ENCODE results near the gene ACOXL. TPM values are rescaled to one million over a fixed set of nuclear protein-coding genes. Genes with fewer than 3 reads are reported as not detected.

Gene ACOXL
- total and polyA plus RNA-seq, 2 experiments from 2014 or later, result not detected

DNA sequence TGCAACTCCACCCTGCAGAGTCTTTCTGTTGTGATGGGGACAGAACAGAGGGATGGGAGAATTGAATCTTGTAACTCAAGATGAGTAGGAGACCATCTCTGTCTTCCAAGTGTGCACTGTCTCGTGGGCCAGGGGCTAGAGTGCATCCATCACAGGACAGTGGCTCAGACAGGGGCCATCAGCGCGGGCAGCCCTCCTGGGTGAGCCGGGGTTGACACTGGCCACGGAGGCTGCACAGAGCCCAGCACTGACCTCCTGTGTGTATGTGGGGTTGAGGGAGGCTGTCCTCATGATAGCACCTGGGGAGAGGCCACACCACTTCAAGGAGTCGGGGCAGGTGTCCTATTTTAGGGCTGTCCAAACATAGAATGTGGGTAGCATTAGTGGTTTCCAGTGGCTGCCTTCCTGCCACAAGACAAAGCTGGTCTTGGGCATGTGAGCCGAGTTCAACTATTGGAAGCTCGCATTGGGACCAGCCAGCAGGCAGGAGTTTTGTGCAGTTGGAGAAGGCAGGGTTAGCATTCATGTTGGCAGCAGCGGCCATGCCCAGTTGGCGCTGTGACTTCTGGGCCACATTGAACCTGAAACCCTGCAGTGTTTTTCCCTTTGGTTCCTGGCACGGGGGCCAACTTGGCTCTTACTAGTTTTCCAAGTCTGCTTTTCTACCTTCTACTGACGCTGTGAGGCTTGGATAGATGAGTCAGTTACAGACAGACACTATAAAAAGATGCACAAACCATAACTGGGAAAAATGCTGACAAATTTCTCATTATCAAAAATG lies 45.3 kb downstream of the ACOXL start:
- in situ Hi-C loops (cut with MboI), result no loop called here
- H4K20me1 ChIP-seq (ENCODE audit: insufficient read depth), result no peaks in the 10 kb centered on the region
- H3K27me3 ChIP-seq (replicated peaks; ENCODE audit: insufficient read depth), result peaks cover 74% of the 10 kb centered on the region

DNA sequence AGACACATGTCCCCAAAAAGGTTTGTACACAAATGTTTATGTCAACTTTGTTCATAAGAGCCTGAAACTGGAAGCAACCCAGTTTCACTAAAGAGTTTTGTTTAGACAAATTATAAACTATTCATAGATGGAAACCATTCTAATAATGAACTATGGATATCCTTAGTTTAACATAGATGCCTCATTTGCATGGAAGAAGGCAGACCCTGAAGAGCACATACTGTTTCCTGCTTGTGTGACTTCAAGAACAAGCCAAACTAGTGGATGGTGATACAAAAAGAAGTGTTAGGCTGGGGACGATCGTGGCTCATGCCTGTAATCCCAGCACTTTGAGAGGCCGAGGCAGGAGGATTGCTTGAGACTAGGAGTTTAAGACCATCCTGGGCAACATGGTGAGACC lies 48.1 kb downstream of the ACOXL start:
- no peak for TF ChIP-seq EZH2 (IDR thresholded peaks at IDR 0.05; ENCODE audit: insufficient read depth, poor library complexity, severe bottlenecking)
- TF ChIP-seq EZH2phosphoT487 (IDR thresholded peaks at IDR 0.05; ENCODE audit: insufficient read depth, low read depth), result no peak
- peaks cover 50% of the 10 kb centered on the region for H3K27me3 ChIP-seq (replicated peaks; ENCODE audit: insufficient read depth)
- H3K27ac ChIP-seq, result no peak overlapping the region
- no peaks in the 10 kb centered on the region for H3K36me3 ChIP-seq (ENCODE audit: low read depth)
- H3K4me3 ChIP-seq, result no peak overlapping the region
- H3K9me3 ChIP-seq (ENCODE audit: low read depth), result no peaks in the 10 kb centered on the region
- 52 to 61% methylated on average over 3 of the region's 3 CpGs for whole genome bisulfite sequencing, 2 experiments (ENCODE audit: low coverage in 1 of 2, low lambda C conversion rate in 2 of 2, missing lambda C conversion rate in 2 of 2)
- no peaks in the 10 kb centered on the region for H3K79me2 ChIP-seq (ENCODE audit: insufficient read depth)
- in situ Hi-C loops (cut with MboI), result no loop called here
- DNase-seq, result no peak
- H3K9ac ChIP-seq, result no peak overlapping the region
- H3K9me2 ChIP-seq (ENCODE audit: insufficient read depth), result no peaks in the 10 kb centered on the region
- H3K4me1 ChIP-seq (ENCODE audit: insufficient read depth), result no peaks in the 10 kb centered on the region
- H2AFZ ChIP-seq, result no peak overlapping the region
- H4K20me1 ChIP-seq (ENCODE audit: insufficient read depth), result no peaks in the 10 kb centered on the region
- H3K4me2 ChIP-seq (ENCODE audit: unreplicated experiment), result no peak overlapping the region
- no peaks in the 10 kb centered on the region for H3F3A ChIP-seq (ENCODE audit: insufficient read depth)

More for the DNA sequence above, 45.3 kb downstream of the ACOXL start:
- 33 to 34% methylated on average over 12 of the region's 12 CpGs for WGBS, 2 experiments (ENCODE audit: low coverage in 1 of 2, low lambda C conversion rate in 2 of 2, missing lambda C conversion rate in 2 of 2)
- no peaks in the 10 kb centered on the region for H3K79me2 ChIP-seq (ENCODE audit: insufficient read depth)
- H3K4me3 ChIP-seq, result no peak overlapping the region
- H3K9ac ChIP-seq, result no peak overlapping the region
- no peak overlapping the region for H3K4me2 ChIP-seq (ENCODE audit: unreplicated experiment)
- no peaks in the 10 kb centered on the region for H3F3A ChIP-seq (ENCODE audit: insufficient read depth)
- H3K27ac ChIP-seq, result no peak overlapping the region
- no peak for TF ChIP-seq EZH2phosphoT487 (IDR thresholded peaks at IDR 0.05; ENCODE audit: insufficient read depth, low read depth)
- no peak for TF ChIP-seq EZH2 (IDR thresholded peaks at IDR 0.05; ENCODE audit: insufficient read depth, poor library complexity, severe bottlenecking)
- DNase-seq, result no peak
- H3K4me1 ChIP-seq (ENCODE audit: insufficient read depth), result no peaks in the 10 kb centered on the region
- no peaks in the 10 kb centered on the region for H3K36me3 ChIP-seq (ENCODE audit: low read depth)
- H3K9me2 ChIP-seq (ENCODE audit: insufficient read depth), result no peaks in the 10 kb centered on the region
- no peaks in the 10 kb centered on the region for H3K9me3 ChIP-seq (ENCODE audit: low read depth)
- H2AFZ ChIP-seq, result no peak overlapping the region

- H3K9ac ChIP-seq, result no peak overlapping the region
- H3K4me2 ChIP-seq (ENCODE audit: unreplicated experiment), result no peak overlapping the region
- H3K36me3 ChIP-seq (ENCODE audit: low read depth), result no peaks in the 10 kb centered on the region
- no peaks in the 10 kb centered on the region for H3F3A ChIP-seq (ENCODE audit: insufficient read depth)
- TF ChIP-seq EZH2phosphoT487 (IDR thresholded peaks at IDR 0.05; ENCODE audit: insufficient read depth, low read depth) (no peak), EZH2 (IDR thresholded peaks at IDR 0.05; ENCODE audit: insufficient read depth, poor library complexity, severe bottlenecking) (no peak)
- 7 to 8% methylated on average over 3 of the region's 3 CpGs for WGBS, 2 experiments (ENCODE audit: low coverage in 1 of 2, low lambda C conversion rate in 2 of 2, missing lambda C conversion rate in 2 of 2)
- in situ Hi-C loops (cut with MboI), result no loop called here
- H4K20me1 ChIP-seq (ENCODE audit: insufficient read depth), result no peaks in the 10 kb centered on the region
- DNase-seq, result no peak
- H3K9me2 ChIP-seq (ENCODE audit: insufficient read depth), result no peaks in the 10 kb centered on the region
- peaks cover 44% of the 10 kb centered on the region for H3K27me3 ChIP-seq (replicated peaks; ENCODE audit: insufficient read depth)
- H3K4me3 ChIP-seq, result no peak overlapping the region
- no peaks in the 10 kb centered on the region for H3K4me1 ChIP-seq (ENCODE audit: insufficient read depth)
- H3K79me2 ChIP-seq (ENCODE audit: insufficient read depth), result no peaks in the 10 kb centered on the region
- no peak overlapping the region for H3K27ac ChIP-seq
- H3K9me3 ChIP-seq (ENCODE audit: low read depth), result no peaks in the 10 kb centered on the region
- no peak overlapping the region for H2AFZ ChIP-seq
Measured at GRCh38 chr2:110783196-110783873, 51.0 kb downstream of the ACOXL start.

DNA sequence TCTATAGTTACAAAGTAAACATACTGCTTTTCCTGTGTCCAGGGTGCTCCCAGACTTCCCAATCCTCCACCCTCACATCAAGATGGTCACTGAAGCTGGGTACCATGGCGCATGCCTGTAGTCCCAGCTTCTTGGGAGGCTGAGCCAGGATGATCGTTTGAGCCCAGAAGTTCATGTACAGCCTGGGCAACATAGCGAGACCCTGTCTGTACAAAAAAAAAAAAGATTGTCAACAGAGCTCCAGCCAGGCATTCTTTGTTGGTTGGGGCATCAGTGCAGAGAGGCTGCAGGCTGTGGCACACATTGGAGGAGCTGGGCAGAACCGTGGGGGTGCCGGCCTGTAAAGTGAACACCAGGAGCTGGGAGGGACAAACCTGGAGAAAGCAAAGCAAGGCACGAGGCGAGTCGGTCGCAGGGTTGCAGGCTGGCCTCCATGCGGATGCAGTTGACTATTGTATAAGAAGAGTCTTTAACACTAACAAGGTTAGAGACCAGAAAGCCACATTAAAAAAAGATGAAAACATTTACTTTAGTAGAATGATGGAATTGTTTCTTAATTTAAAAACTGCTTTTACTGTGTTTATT lies 51.8 kb downstream of the ACOXL start:
- no peaks in the 10 kb centered on the region for H3K79me2 ChIP-seq (ENCODE audit: insufficient read depth)
- H3K9me2 ChIP-seq (ENCODE audit: insufficient read depth), result no peaks in the 10 kb centered on the region
- H3K9me3 ChIP-seq (ENCODE audit: low read depth), result no peaks in the 10 kb centered on the region
- H3K27ac ChIP-seq, result no peak overlapping the region
- no peak overlapping the region for H3K9ac ChIP-seq
- in situ Hi-C loops (cut with MboI), result no loop called here
- H2AFZ ChIP-seq, result no peak overlapping the region
- H3K4me2 ChIP-seq (ENCODE audit: unreplicated experiment), result no peak overlapping the region
- H3K4me1 ChIP-seq (ENCODE audit: insufficient read depth), result no peaks in the 10 kb centered on the region
- no peak for DNase-seq
- H3K27me3 ChIP-seq (replicated peaks; ENCODE audit: insufficient read depth), result peaks cover 44% of the 10 kb centered on the region
- H3K36me3 ChIP-seq (ENCODE audit: low read depth), result no peaks in the 10 kb centered on the region
- no peaks in the 10 kb centered on the region for H4K20me1 ChIP-seq (ENCODE audit: insufficient read depth)
- H3F3A ChIP-seq (ENCODE audit: insufficient read depth), result no peaks in the 10 kb centered on the region
- H3K4me3 ChIP-seq, result no peak overlapping the region
- WGBS, 2 experiments (ENCODE audit: low coverage in 1 of 2, low lambda C conversion rate in 2 of 2, missing lambda C conversion rate in 2 of 2), result 66 to 70% methylated on average over 10 of the region's 10 CpGs
- TF ChIP-seq EZH2phosphoT487 (IDR thresholded peaks at IDR 0.05; ENCODE audit: insufficient read depth, low read depth) (no peak), EZH2 (IDR thresholded peaks at IDR 0.05; ENCODE audit: insufficient read depth, poor library complexity, severe bottlenecking) (no peak)
